C4-2B (cell line): Measurements from ENCODE around the gene PTPRD.

ENCODE experiments used
- H3K27ac ChIP-seq: fragments of 450-650 bp; 2 replicates; pipeline ENCODE4 v1.5.1; 2017
- ZFX ChIP-seq: fragments of 450-650 bp; IDR thresholded peaks from 2 replicates; pipeline ENCODE4 v1.6.1; 2017
- TF ChIP-seq, protein P1 (sequence below): fragments of 450-650 bp; conservative IDR thresholded peaks from 2 replicates; pipeline ENCODE4 v1.5.1; 2017; ENCODE audit warnings: mild to moderate bottlenecking

The PTPRD gene

DNA sequence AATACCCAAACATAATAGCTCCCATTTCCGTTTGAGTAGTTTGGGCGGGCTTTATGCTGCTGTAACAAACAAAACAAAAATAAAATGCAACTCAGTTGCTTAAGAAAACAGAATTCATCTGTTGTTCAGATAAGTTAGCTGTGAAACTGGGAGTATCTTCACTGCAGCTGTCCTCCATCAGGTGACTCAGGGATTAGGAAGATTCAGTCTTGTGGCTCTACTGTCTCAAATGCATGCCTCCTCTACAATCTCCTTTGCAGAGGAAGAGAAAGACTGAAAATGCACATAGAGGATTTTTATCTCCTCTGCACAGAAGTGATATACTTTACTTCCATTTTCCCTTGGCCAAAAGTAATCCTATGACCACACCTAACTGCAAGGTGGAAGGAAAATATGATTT, 883.7 kb downstream of the PTPRD start:
- no peak for TF ChIP-seq ZFX
- TF ChIP-seq, protein P1, sequence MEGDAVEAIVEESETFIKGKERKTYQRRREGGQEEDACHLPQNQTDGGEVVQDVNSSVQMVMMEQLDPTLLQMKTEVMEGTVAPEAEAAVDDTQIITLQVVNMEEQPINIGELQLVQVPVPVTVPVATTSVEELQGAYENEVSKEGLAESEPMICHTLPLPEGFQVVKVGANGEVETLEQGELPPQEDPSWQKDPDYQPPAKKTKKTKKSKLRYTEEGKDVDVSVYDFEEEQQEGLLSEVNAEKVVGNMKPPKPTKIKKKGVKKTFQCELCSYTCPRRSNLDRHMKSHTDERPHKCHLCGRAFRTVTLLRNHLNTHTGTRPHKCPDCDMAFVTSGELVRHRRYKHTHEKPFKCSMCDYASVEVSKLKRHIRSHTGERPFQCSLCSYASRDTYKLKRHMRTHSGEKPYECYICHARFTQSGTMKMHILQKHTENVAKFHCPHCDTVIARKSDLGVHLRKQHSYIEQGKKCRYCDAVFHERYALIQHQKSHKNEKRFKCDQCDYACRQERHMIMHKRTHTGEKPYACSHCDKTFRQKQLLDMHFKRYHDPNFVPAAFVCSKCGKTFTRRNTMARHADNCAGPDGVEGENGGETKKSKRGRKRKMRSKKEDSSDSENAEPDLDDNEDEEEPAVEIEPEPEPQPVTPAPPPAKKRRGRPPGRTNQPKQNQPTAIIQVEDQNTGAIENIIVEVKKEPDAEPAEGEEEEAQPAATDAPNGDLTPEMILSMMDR: no peak
- H3K27ac ChIP-seq: no peak overlapping the region

GRCh38 chr9:9719373-9720112, 893.3 kb downstream of the PTPRD start:
- TF ChIP-seq ZFX: no peak
- TF ChIP-seq, protein P1: no peak
- H3K27ac ChIP-seq: no peak overlapping the region

DNA sequence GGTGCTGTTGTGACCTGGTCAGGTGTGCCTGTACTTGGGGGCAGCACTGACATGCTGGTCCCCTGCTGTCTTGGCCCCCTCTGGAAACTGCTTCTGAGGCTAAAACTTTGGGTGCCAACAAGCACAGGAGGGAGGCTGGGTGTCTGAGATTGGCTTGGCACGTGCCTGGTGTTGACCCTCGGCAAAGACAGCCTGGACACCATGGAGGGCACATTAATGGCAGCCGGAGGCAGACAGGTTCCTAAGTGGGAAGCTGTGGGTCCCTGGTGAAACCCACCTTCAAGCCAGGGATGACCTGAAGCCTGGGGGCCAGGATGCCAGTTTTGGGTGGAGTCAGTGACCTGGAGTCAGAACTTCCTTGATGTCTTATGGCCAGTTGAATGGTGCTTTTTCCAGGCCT, 894.1 kb downstream of the PTPRD start:
- TF ChIP-seq, protein P1: no peak
- no peak for TF ChIP-seq ZFX
- no peak overlapping the region for H3K27ac ChIP-seq

- no peak overlapping the region for H3K27ac ChIP-seq
- TF ChIP-seq ZFX: no peak
- TF ChIP-seq, protein P1: no peak
Measured at GRCh38 chr9:9679433-9679832, 933.4 kb downstream of the PTPRD start.

GRCh38 chr9:9674461-9674860, 938.3 kb downstream of the PTPRD start:
- TF ChIP-seq ZFX: no peak

GRCh38 chr9:9670454-9670853, 942.3 kb downstream of the PTPRD start:
- TF ChIP-seq, protein P1: no peak
- no peak for TF ChIP-seq ZFX
- H3K27ac ChIP-seq: no peak overlapping the region

More at GRCh38 chr9:9674461-9674860, 938.3 kb downstream of the PTPRD start:
- no peak overlapping the region for H3K27ac ChIP-seq

DNA sequence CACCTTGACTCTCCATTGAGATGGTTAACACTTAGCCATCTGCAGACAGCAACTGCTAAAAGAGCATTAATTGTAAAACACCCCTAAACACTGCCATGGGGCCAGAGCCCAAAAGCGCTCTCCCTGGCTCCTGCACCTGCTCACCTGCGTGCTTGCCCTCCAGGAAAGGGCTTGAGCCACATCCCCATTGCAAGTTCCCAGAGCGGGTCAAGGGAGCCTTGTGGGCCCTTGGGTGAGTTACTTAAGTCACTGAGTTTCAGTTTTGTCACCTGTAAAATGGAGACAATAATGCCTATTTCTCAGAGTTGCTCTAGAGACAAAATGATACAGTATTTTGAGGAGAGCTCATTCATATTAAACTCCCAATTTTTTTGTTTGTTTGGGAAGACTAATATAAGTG, 967.8 kb downstream of the PTPRD start:
- TF ChIP-seq, protein P1: no peak
- no peak for TF ChIP-seq ZFX
- H3K27ac ChIP-seq: no peak overlapping the region

DNA sequence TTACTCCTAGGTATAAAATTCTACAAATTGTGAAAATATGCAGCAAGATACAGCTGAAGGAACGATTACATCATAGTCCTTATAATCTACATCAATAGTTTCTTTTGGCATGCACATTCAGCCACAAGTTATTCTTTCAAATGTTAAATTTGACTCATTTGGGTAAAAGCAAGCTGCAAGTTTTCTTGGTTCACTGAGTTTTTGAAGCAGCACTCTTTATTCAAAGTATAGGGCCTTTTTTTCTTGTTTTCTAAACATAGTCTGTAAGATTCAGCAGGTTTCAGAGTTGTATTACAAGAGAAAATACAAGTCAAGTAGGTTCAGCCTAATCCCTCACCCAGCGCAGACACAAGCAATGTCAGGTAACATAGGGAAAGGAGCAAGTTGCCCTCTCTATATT, 981.5 kb downstream of the PTPRD start:
- no peak for TF ChIP-seq ZFX
- TF ChIP-seq, protein P1: no peak
- no peak overlapping the region for H3K27ac ChIP-seq
